ENCODE measurements around the gene TNFAIP1.
"Not testable (repeated sequence)": the region's sequence is repeated elsewhere in the genome, so short reads cannot be mapped to it uniquely, and the experiment has no call there.

Gene TNFAIP1

GRCh38 chr17:28325211-28325610, 10.3 kb upstream of the TNFAIP1 start:
- DNase-seq = no peak

- DNase-seq = no peak
Observed at GRCh38 chr17:28326114-28326513, 9.4 kb upstream of the TNFAIP1 start.

GRCh38 chr17:28327031-28327607, 8.4 kb upstream of the TNFAIP1 start:
- peak; percentile 41 for DNase-seq

- peak; percentile 44 for DNase-seq
Observed at GRCh38 chr17:28327709-28328108, 7.9 kb upstream of the TNFAIP1 start.

- peak; percentile 46 for DNase-seq
Observed at GRCh38 chr17:28328325-28328724, 7.2 kb upstream of the TNFAIP1 start.

- no peak for DNase-seq
Observed at GRCh38 chr17:28330671-28331070, 4.9 kb upstream of the TNFAIP1 start.

- DNase-seq = no peak
Observed at GRCh38 chr17:28331891-28332420, 3.6 kb upstream of the TNFAIP1 start.

- peak; percentile 17 for DNase-seq
Observed at GRCh38 chr17:28333083-28333746, 2.3 kb upstream of the TNFAIP1 start.

GRCh38 chr17:28334171-28334570, 1.4 kb upstream of the TNFAIP1 start:
- no peak for DNase-seq

- DNase-seq = peak; percentile 32
Observed at GRCh38 chr17:28334666-28335200, 828 bp upstream of the TNFAIP1 start.

GRCh38 chr17:28335959-28336871, 654 bp downstream of the TNFAIP1 start:
- DNase-seq = peak; percentile 70

- DNase-seq = peak; percentile 77
Observed at GRCh38 chr17:28338056-28338768, 2.7 kb downstream of the TNFAIP1 start.

- not testable (repeated sequence) for DNase-seq
Observed at GRCh38 chr17:28338769-28339212, 3.2 kb downstream of the TNFAIP1 start.

- no peak for DNase-seq
Observed at GRCh38 chr17:28339431-28339830, 3.9 kb downstream of the TNFAIP1 start.

GRCh38 chr17:28340374-28340773, 4.8 kb downstream of the TNFAIP1 start:
- no peak for DNase-seq

GRCh38 chr17:28341516-28341915, 6.0 kb downstream of the TNFAIP1 start:
- DNase-seq = no peak

GRCh38 chr17:28342313-28342712, 6.8 kb downstream of the TNFAIP1 start:
- no peak for DNase-seq

- DNase-seq = no peak
Observed at GRCh38 chr17:28343491-28343932, 8.0 kb downstream of the TNFAIP1 start.

- DNase-seq = no peak
Observed at GRCh38 chr17:28344011-28344410, 8.4 kb downstream of the TNFAIP1 start.

GRCh38 chr17:28344435-28344901, 8.9 kb downstream of the TNFAIP1 start:
- DNase-seq = no peak

- no peak for DNase-seq
Observed at GRCh38 chr17:28345419-28346198, 10.0 kb downstream of the TNFAIP1 start.
